Lower leg skin (tissue), 3 donors: Measurements from ENCODE around the gene GRID2.
"Not testable (repeated sequence)": the region's sequence is repeated elsewhere in the genome, so short reads cannot be mapped to it uniquely, and the experiment has no call there.

Source experiments
- POLR2A ChIP-seq, 2 donors: fragments of 450-650 bp; IDR thresholded peaks; one replicate each; pipeline ENCODE4 v1.6.1; 2016 to 2017; ENCODE audit warnings: antibody characterized with exemption in 2 of 2, mild to moderate bottlenecking in 1 of 2, moderate library complexity in 1 of 2
- TF ChIP-seq, protein P1 (sequence below), 3 donors: fragments of 450-650 bp; IDR thresholded peaks; one replicate each; pipeline ENCODE4 v1.5.1; 2016; ENCODE audit warnings: antibody characterized with exemption in 3 of 3, mild to moderate bottlenecking in 3 of 3, moderate library complexity in 2 of 3

DNA sequence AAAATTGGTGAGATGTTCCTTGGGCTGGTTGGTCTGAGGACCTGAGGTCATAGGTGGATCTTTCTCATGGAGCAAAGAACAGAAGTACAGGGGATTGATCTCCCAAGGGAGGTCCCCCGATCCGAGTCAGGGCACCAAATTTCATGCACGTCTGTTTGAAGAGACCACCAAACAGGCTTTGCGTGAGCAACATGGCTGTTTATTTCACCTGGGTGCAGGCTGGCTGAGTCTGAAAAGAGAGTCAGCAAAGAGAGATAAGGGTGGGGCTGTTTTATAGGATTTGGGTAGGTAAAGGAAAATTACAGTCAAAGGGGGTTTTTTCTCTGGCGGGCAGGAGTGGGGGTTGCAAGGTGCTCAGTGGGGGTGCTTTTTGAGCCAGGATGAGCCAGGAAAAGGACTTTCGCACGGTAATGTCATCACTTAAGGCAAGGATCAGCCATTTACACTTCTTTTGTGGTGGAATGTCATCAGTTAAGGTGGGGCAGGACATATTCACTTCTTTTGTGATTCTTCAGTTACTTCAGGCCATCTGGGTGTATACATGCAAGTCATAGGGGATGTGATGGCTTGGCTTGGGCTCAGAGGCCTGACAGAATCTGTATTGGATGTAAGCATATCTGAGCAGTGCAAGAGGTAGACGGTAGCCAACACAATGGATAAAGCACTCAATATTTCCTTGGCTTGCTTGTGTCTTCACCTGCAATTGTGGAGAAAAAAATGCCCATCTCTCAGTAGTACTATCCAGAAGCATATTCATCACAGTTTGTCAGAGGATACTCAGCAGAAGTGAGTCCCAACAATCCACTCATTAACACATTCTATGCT, 26.5 kb upstream of the GRID2 start:
- not testable (repeated sequence) for TF ChIP-seq POLR2A (IDR thresholded peaks at IDR 0.05)
- TF ChIP-seq, protein P1, sequence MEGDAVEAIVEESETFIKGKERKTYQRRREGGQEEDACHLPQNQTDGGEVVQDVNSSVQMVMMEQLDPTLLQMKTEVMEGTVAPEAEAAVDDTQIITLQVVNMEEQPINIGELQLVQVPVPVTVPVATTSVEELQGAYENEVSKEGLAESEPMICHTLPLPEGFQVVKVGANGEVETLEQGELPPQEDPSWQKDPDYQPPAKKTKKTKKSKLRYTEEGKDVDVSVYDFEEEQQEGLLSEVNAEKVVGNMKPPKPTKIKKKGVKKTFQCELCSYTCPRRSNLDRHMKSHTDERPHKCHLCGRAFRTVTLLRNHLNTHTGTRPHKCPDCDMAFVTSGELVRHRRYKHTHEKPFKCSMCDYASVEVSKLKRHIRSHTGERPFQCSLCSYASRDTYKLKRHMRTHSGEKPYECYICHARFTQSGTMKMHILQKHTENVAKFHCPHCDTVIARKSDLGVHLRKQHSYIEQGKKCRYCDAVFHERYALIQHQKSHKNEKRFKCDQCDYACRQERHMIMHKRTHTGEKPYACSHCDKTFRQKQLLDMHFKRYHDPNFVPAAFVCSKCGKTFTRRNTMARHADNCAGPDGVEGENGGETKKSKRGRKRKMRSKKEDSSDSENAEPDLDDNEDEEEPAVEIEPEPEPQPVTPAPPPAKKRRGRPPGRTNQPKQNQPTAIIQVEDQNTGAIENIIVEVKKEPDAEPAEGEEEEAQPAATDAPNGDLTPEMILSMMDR (IDR thresholded peaks at IDR 0.05), result not testable (repeated sequence)
